Gastrocnemius medialis (tissue), 4 donors: ENCODE results near the gene CYP26A1. TPM values are rescaled to one million over a fixed set of nuclear protein-coding genes. Genes with fewer than 3 reads are reported as not detected.

ENCODE experiments used
- ATAC-seq, 2 donors: fragments of 150-250 bp; one replicate each; pipeline ENCODE4 v1.9.1; 2016
- DNase-seq, 2 donors: peaks; one replicate each; pipeline ENCODE4 v3.0.0-alpha.2; 2019
- H3K27ac ChIP-seq, 4 donors: fragments of 200-600 bp; sonication (generic); 1 replicate in 1 of 4; 2 replicates in 3 of 4; pipeline ENCODE4 v1.5.1; 2016 to 2018; ENCODE audit warnings: mild to moderate bottlenecking in 2 of 4, moderate library complexity in 1 of 4
- H3K27me3 ChIP-seq, 3 donors: fragments of 200-600 bp; sonication (generic) in 2 of 3; 1 replicate in 1 of 3; 2 replicates in 2 of 3; pipeline versions ENCODE4 v1.5.1 to v1.6.0; 2016 to 2019; ENCODE audit warnings: mild to moderate bottlenecking in 1 of 3, moderate library complexity in 1 of 3
- H3K36me3 ChIP-seq, 2 donors: fragments of 200-600 bp; sonication (generic) in 1 of 2; one replicate each; pipeline ENCODE4 v1.5.1; 2017 to 2018
- H3K4me1 ChIP-seq, 2 donors: fragments of 200-600 bp; sonication (generic) in 1 of 2; one replicate each; pipeline ENCODE4 v1.5.1; 2016 to 2017; ENCODE audit warnings: mild to moderate bottlenecking in 2 of 2
- H3K4me3 ChIP-seq, 4 donors: fragments of 200-600 bp; sonication (generic) in 3 of 4; 1 replicate in 1 of 4; 2 replicates in 3 of 4; pipeline ENCODE4 v1.5.1; 2016 to 2019; ENCODE audit warnings: mild to moderate bottlenecking in 2 of 4
- H3K9me3 ChIP-seq, 3 donors: fragments of 200-600 bp; sonication (generic) in 2 of 3; 1 replicate in 1 of 3; 2 replicates in 2 of 3; pipeline ENCODE4 v1.5.1; 2016 to 2019
- CTCF ChIP-seq, 5 experiments: fragments of 450-650 bp in 3 of 5; fragments of 200-600 bp in 2 of 5; sonication (generic) in 2 of 5; IDR thresholded peaks in 4 of 5; conservative IDR thresholded peaks in 1 of 5; 1 replicate in 4 of 5; 2 replicates in 1 of 5; pipeline ENCODE4 v1.5.1; 2016 to 2019; ENCODE audit warnings: antibody characterized with exemption in 5 of 5, mild to moderate bottlenecking in 3 of 5, moderate library complexity in 3 of 5
- POLR2A ChIP-seq, 2 donors: fragments of 450-650 bp; IDR thresholded peaks; one replicate each; pipeline ENCODE4 v1.6.1; 2017; ENCODE audit warnings: antibody characterized with exemption in 2 of 2, mild to moderate bottlenecking in 2 of 2, moderate library complexity in 2 of 2
- in situ Hi-C, 4 donors: fragments of 200-750 bp; cut with MboI; loops; one replicate each; pipeline versions ENCODE4 v1.15.0 to v1.8.0; 2017; ENCODE audit warnings: low sequenced_read_pairs in 4 of 4
- intact Hi-C: fragments of 100-400 bp; cut with DNase I; formaldehyde crosslinking; loops from one replicate; pipeline ENCODE4 v1.15.1; 2023; ENCODE audit warnings: low total_unique reads
- total RNA-seq, 4 donors: library from RNA; depleted of rRNA; stranded (reverse); fragments of >200 nt; gene quantifications; one replicate each; pipeline versions ENCODE4 v1.1.0 to v1.2.3, GENCODE V29; 2016

CYP26A1 gene
- total RNA-seq, 4 donors from 2014 or later = not detected

- Histone ChIP-seq H3K27me3 (no peaks in the 10 kb centered on the region), H3K27ac (no peak overlapping the region), H3K4me3 (no peak overlapping the region), H3K4me1 (no peaks in the 10 kb centered on the region), H3K36me3 (peaks cover 0 to 26% of the 10 kb centered on the region in 2 donors), H3K9me3 (no peaks in the 10 kb centered on the region)
- intact Hi-C loops = no loop called here
- in situ Hi-C loops = no loop called here
- ATAC-seq (no peak), DNase-seq (no peak)
- TF ChIP-seq POLR2A (IDR thresholded peaks at IDR 0.05) = no peak
- no peak for TF ChIP-seq CTCF (IDR thresholded peaks at IDR 0.05 in 4 of 5, conservative IDR thresholded peaks at IDR 0.05 in 1 of 5)
Measured at GRCh38 chr10:93030409-93030808, 43.3 kb upstream of the CYP26A1 start.

- in situ Hi-C loops = no loop called here
- TF ChIP-seq POLR2A (IDR thresholded peaks at IDR 0.05) (no peak), CTCF (IDR thresholded peaks at IDR 0.05 in 4 of 5, conservative IDR thresholded peaks at IDR 0.05 in 1 of 5) (no peak)
- intact Hi-C loops = no loop called here
- H3K4me3 ChIP-seq = no peak overlapping the region
- H3K9me3 ChIP-seq = no peaks in the 10 kb centered on the region
- H3K27me3 ChIP-seq = no peaks in the 10 kb centered on the region
- no peaks in the 10 kb centered on the region for H3K4me1 ChIP-seq
- ATAC-seq = no peak
- no peak overlapping the region for H3K27ac ChIP-seq
- no peak for DNase-seq
- peaks cover 0 to 9% of the 10 kb centered on the region in 2 donors for H3K36me3 ChIP-seq
Measured at GRCh38 chr10:93032105-93032808, 41.4 kb upstream of the CYP26A1 start.

GRCh38 chr10:93032809-93033137, 40.9 kb upstream of the CYP26A1 start:
- no peaks in the 10 kb centered on the region for H3K27me3 ChIP-seq
- ATAC-seq (no peak), DNase-seq (no peak)
- no peaks in the 10 kb centered on the region for H3K9me3 ChIP-seq
- H3K36me3 ChIP-seq = peaks cover 0 to 4% of the 10 kb centered on the region in 2 donors
- in situ Hi-C loops = no loop called here
- H3K4me3 ChIP-seq = no peak overlapping the region
- no peak overlapping the region for H3K27ac ChIP-seq
- intact Hi-C loops = no loop called here
- no peaks in the 10 kb centered on the region for H3K4me1 ChIP-seq
- TF ChIP-seq CTCF (IDR thresholded peaks at IDR 0.05 in 4 of 5, conservative IDR thresholded peaks at IDR 0.05 in 1 of 5) = no peak
- TF ChIP-seq POLR2A (IDR thresholded peaks at IDR 0.05) = no peak

GRCh38 chr10:93034426-93034825, 39.3 kb upstream of the CYP26A1 start:
- H3K4me3 ChIP-seq = no peak overlapping the region
- TF ChIP-seq POLR2A (IDR thresholded peaks at IDR 0.05) (no peak), CTCF (IDR thresholded peaks at IDR 0.05 in 4 of 5, conservative IDR thresholded peaks at IDR 0.05 in 1 of 5) (no peak)
- H3K9me3 ChIP-seq = no peaks in the 10 kb centered on the region
- ATAC-seq (no peak), DNase-seq (no peak)
- H3K36me3 ChIP-seq = peaks cover 0 to 6% of the 10 kb centered on the region in 2 donors
- no peak overlapping the region for H3K27ac ChIP-seq
- intact Hi-C loops (no loop called here), in situ Hi-C loops (no loop called here)
- no peaks in the 10 kb centered on the region for H3K4me1 ChIP-seq
- no peaks in the 10 kb centered on the region for H3K27me3 ChIP-seq

- no peaks in the 10 kb centered on the region for H3K4me1 ChIP-seq
- intact Hi-C loops = no loop called here
- DNase-seq (no peak), ATAC-seq (no peak)
- in situ Hi-C loops = no loop called here
- peaks cover 0 to 10% of the 10 kb centered on the region in 2 donors for H3K36me3 ChIP-seq
- H3K4me3 ChIP-seq = no peak overlapping the region
- no peak overlapping the region for H3K27ac ChIP-seq
- no peaks in the 10 kb centered on the region for H3K9me3 ChIP-seq
- TF ChIP-seq CTCF (IDR thresholded peaks at IDR 0.05 in 4 of 5, conservative IDR thresholded peaks at IDR 0.05 in 1 of 5) = no peak
- TF ChIP-seq POLR2A (IDR thresholded peaks at IDR 0.05) = no peak
- no peaks in the 10 kb centered on the region for H3K27me3 ChIP-seq
Measured at GRCh38 chr10:93039110-93039509, 34.6 kb upstream of the CYP26A1 start.
